ENCODE results near the gene METRNL.

The METRNL gene

DNA sequence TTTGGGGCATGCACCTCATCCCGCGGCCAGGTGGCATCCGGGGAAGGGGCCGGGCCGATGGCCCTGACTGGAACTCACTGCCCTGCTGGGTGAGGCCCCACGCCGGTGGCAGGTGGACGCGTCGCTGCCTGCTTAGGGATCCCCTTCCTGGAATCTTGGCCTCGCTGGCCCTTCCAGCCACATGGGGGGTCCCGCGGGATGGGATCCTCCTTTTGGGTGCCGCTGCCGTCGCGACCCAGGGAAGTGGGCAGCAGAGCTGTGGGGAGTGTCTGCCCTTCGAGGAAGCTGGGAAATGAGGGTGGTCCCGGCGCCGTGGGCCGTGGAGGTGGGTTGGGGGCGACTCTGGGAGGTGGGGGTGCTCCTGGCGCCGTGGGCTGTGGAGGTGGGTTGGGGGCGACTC is 12.8 kb downstream of the METRNL start:
- no peak for DNase-seq (ENCODE audit: low read depth)

DNA sequence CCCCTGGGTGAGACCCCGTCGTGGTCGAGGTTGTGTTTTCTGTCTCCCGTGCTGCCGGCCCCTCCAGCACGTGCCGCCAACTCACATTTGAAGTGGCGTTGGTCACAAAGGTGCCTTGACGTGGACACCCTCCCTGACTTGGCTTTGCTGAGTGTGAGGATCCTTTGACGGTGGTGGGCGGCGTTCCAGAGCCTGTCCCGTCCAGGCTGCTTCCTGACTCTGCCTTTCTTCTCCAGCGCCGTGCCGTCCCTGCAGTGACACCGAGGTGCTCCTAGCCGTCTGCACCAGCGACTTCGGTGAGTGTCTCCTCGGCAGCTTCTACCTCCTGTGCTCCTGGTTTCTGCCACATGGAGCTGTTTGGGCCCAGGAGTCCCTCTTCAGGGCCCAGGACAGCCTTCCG is 13.5 kb downstream of the METRNL start:
- no peak for DNase-seq (ENCODE audit: low read depth)

DNA sequence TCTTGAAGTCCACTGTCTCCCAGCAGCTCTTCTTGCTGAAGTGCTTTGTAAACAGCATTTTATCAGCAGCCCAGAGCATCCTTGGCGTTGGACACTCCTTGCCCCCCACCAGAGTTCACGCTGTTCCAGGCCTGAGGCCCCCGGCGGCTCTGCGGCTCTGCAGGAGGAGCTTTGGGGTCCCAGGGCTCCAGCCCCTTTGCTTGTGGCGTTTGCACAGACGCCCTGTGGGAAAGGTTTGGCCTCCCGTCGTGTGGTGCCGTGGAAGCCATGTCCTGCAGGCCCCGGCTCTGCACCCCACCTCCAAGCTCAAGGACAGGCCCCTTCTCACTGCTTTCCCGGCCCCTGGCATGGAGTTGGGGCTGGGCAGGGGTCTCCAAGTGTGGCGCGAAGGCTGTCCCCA is 14.1 kb downstream of the METRNL start:
- DNase-seq (ENCODE audit: low read depth) = no peak

DNA sequence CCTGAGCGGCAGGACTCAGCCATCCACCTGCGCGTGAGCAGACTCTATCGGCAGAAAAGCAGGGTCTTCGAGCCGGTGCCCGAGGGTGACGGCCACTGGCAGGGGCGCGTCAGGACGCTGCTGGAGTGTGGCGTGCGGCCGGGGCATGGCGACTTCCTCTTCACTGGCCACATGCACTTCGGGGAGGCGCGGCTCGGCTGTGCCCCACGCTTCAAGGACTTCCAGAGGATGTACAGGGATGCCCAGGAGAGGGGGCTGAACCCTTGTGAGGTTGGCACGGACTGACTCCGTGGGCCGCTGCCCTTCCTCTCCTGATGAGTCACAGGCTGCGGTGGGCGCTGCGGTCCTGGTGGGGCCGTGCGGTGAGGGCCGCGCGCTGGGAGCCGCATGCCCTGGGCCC is 14.9 kb downstream of the METRNL start:
- DNase-seq (ENCODE audit: low read depth) = no peak

DNA sequence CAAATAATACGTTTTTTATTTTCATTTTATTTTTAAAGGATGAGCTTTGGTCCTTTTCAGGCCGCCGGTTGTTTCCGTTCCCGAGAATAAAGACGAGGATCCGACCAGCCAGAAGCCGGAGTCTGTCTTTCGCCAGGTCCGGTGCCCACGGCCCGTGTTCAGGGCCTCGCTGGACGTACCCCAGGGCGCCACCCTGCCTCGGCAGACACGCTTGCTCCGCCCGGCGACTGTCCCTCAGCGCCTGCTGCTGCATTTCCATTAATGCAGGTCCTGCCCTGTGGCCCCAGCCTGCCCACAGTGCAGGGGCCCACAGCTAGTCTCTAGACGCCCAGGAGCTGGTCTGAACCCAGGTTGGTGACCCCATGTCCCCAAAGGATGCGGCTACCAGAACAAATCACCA is 15.6 kb downstream of the METRNL start:
- no peak for DNase-seq (ENCODE audit: low read depth)

DNA sequence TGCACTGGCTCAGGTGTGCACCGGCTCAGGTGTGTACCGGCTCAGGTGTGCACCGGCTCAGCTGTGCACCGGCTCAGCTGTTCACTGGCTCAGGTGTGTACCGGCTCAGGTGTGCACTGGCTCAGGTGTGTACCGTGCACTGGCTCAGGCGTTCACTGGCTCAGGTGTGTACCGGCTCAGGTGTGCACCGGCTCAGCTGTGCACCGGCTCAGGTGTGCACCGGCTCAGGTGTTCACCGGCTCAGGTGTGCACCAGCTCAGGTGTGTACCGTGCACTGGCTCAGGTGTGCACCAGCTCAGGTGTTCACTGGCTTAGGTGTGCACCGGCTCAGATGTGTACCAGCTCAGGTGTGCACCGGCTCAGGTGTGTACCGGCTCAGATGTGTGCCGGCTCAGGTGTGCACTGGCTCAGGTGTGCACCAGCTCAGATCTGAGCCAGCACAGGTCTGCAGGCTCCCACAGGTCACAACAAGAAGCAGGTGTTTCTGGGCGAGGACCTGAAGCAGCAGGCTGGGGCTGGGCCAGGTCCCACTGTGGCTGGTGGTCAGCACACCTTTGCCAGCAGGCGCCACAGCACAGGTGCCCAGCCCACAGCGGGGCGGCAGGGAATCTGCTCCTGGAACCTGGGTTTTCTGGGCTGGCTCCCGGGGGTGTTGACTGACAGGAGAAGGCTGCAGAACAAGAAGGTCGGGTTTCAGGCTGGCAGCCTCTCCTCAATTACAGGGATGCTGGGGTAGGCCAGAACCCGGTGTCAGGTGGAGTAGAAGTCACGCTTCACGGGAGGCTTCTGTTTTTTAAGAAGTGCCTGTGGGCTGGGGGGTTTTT is 17.2 kb downstream of the METRNL start:
- DNase-seq (ENCODE audit: low read depth) = no peak

DNA sequence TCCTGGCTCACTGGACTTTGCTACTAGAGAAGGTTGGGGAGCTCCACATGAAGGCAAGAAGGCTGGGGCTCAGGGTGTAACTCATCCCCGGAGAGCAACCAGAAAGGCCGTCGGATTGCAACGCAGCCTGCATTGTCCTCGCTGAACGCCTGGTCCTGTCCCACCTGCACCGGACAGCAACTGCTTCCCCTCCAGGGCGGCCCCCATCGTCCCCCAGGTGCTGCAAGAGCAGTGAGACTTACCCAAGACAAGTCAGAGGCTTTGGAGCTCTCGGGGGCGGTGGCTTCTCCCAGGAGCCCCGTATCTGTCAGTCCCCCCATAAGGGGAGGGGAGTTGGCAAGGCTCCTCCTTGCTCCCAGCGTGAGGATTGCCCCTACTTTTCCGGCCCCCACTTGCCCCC is 18.4 kb downstream of the METRNL start:
- no peak for DNase-seq (ENCODE audit: low read depth)

DNA sequence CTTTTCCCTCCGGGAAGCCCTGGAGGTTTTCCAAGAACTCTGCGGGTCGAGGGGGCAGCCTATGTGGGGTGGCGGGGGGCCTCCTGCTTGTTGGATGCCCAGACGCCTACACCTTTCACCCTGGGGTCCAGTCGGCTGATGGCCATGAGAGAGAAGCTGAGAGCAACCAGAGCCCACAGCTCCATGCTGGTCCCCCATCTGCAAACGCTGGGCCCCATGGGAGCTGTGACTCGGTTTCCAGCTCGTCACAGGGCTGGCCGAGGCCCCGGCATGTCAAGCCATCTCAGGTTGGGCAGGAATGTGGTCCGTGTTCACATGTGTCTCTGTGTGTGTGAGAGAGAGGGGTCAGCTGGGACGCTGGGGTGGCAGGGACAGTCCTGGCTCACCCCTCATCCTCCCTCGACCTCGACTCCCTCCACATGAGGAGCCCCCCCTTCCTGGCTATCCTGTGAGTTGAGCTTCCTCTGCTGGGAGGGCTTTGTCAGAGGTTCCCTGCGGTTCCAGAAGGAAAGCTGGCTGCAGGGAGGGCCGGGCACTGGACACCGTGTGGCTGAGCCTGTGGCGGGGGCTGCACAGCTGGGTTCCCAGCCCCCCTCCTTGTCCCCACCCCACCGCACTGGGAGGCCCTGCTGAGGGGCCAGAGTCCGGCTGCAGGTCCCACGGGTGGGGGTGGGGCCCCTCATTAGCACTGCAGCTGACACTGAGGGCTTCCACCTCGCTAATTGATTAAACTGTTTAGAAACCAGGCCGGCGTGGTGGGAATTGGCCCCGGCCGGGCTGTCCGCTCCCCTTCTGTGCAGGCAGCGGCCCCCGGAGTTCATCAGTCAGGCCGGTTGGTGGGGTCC is 19.1 kb downstream of the METRNL start:
- no peak for DNase-seq (ENCODE audit: low read depth)

DNA sequence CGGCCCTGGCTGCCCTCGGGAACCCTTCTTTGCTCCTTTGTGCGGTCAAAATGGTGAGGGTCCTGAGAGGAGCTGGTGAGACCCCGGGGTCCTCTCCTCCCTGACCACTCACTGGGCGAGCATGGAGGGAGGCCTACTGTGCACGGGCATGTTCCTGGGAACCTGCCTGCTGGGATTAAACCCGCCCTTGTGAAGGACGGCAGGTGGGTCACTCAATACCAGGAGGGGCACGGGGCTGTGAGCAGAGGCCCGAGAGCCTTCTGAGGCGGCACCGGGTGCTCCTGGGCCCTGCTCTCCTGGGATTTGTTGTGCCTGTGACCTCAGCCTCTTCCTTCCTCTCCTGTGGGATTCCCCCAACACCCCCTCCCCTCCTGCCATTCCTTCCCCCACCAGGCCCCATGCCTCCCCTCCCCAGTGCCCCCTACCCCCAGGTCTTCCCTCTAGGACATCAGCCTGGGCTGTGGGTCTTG is 19.7 kb downstream of the METRNL start:
- DNase-seq (ENCODE audit: low read depth) = no peak

DNA sequence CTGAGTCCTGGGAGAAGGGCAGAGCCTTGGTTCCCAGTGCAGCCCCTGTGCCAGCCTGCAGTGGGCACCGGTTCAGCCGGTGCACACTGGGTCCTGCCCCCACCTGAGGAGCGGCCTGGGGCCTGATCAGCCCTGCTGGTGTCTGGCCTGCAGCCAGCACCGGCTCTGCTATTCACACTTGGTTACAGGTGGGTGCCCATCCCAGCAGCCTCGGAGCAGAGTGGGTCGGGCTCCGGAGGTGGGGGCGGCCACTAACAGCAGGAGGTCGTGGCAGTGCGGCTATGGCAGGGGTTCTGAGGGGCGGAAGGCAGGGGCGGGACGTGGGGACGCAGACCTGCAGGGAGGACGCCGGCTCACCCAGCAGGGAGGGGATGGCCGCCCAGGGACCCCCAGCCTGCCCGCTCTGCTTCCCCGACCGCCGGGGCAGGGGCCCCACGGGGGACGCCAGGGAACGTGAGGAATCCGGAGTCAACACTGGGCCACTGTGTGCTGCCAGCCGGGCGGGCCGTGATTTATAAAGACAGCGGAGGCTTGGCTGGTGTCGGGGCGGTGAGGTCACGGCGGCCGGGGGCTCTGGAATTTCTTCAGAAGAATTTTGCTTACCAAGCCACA is 20.3 kb downstream of the METRNL start:
- DNase-seq (ENCODE audit: low read depth) = no peak

DNA sequence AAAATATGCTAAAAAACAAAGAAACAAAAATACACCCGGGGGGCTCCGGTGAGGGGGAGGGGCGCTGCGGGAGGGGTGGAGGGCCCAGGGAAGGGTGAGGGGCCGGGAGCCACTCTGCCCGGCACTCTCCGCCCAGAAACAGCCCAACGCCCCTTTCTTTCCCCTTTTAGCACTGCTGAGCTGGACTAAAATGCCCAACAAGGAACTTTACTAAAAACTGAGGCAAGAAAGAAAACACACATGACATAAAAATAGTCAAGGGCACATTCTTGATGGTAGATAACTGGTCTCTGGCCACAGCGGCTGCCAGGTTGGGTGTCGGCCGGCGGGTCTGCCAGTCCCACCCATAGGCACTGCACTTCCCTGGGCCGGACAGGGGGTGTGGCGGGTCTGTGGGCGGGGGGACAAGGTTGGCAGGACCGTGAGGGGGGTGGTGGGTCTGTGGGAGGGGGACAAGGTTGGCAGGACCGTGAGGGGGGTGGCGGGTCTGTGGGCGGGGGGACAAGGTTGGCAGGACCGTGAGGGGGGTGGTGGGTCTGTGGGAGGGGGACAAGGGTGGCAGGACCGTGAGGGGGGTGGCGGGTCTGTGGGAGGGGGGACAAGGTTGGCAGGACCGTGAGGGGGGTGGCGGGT is 20.9 kb downstream of the METRNL start:
- no peak for DNase-seq (ENCODE audit: low read depth)

DNA sequence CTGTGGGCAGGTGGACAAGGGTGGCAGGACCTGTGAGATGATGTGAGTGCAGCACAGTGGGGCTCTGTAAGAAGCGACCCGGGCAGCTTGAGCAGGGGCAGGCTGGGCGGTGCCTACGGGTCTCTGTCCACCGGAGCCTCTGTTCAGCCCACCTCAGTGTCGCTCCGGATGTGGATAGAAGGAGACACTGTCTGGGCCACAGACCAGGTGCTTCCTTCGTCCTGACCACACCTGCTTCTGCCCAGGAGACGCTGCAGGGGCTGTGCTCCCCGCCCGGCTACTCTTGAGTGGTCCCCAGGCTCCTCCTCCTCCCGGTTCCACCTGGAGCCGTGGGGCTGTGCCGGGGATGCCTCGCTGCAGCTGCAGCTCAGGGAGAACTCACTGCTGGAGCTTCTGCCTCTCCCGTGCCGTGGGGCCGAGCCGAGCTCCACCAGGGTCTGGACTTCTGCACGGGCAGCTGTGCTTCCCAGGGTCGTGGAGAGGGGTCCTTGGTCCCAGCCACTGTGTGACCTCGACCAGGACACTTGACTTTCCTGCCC is 21.5 kb downstream of the METRNL start:
- DNase-seq (ENCODE audit: low read depth) = no peak

DNA sequence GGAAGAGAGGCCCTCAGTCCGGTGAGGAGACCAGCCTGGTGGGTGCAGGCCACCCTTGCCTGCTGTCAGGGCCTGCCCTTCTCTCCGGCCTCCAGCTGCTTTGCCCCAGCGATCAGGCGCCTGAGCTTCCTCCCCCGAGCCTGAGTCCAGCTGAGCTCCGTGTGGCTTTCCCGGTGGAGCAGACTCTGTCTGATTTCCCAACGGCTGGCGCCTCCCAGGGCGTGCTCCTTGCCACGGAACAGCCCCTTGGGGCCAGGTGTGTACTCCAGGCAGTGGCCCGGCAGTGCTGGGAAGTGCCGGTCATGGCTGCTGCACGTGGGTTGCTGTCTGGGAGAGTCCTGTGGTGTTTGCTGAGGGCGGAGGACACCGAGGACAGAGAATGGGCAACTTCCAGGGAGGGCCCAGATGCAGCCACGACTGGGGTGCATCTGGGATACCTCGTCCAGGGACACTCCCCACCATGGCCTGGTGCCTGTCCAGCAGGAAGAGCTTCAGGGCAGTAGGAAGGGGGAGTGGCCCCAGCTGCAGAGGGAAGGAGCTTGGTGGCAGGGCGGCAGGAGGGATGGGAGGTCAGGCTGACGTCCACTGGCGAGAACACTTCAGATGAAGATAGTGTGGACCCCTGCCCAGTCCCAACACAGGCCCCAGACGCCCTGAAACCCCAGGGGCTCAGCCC is 22.5 kb downstream of the METRNL start:
- DNase-seq (ENCODE audit: low read depth) = no peak

DNA sequence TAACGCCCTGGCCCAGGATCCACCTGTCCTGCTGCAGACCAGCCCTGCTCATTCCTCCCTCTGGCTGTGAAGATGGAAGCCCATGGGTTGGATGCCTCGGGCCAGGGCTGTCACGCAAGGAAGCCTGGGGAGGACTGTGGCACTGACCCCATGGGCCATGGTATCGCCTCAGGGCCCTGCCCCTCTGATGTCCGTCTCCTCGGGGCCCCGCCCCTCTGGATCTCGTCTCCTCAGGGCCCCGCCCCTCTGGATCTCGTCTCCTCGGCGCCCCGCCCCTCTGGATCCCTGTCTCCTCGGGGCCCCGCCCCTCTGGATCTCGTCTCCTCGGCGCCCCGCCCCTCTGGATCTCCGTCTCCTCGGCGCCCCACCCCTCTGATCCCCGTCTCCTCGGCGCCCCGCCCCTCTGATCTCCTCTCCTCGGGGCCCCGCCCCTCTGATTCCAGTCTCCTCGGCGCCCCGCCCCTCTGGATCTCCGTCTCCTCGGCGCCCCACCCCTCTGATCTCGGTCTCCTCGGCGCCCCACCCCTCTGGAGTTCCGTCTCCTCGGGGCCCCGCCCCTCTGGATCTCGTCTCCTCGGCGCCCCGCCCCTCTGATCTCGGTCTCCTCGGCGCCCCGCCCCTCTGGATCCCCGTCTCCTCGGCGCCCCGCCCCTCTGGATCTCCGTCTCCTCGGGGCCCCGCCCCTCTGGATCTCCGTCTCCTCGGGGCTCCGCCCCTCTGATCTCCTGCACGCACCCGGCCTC is 24.0 kb downstream of the METRNL start:
- no peak for DNase-seq (ENCODE audit: low read depth)

DNA sequence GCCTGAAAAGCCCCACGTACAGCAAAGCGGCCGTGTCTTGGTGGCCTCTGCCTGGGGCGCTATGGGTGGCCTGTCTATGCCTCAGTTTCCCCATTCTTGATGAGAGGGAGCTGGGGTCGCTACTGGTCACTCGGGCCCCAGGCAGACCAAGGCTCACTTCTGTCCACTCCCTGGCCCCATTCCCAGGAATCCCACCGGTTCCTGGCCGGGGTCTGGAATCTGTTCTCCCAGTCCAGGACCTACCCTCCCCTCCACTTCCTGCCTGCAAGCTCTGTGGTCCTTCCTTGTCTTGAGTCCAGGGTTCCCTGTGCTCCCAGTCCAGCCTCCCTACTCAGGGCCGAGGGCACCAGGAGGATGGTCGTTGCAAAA is 24.5 kb downstream of the METRNL start:
- DNase-seq (ENCODE audit: low read depth) = no peak

DNA sequence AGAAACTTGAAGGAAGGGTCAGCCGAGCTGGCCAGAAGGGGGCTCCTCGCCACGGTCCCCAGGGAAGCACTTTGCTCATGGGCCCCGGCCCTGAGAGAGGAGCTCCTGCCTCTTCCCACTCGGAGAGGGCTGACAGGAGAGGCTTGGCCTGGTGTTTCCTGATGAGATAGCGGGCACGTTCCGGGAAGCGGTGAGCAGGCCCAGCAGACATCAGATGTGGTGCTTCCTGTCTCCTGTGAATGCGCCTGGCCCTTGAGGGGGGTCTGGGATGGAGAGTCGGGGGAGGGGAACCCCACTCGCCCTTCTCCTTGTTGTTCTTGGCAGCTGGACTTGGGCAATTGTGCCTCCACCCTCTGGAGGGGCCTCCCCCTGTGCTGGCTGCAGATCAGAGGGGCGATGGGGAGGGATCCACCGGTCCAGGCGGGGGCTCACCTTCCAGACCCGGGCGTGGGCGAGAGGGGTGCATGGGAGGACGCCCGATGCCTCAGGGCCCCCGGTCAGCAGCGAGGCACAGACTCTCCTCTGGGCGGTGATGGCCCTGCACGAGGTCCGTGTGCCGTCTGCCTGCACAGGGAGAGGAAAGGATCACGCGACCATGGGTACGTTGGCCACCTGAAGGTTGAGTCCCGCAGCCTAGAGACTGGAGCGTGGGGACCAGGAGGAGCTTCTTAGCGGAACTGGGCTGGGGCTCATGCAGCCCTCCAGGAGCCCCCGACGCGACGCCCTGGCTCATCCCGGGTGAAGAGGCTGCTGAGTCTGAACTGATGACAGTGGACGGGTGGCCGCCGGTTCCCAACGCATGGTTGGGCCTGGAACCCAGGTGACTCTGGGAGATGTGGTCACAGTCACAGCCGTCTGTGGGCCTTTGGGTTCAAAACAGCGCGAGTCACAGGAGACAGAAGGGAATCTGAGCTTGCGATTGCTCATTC is 25.4 kb downstream of the METRNL start:
- no peak for DNase-seq (ENCODE audit: low read depth)

DNA sequence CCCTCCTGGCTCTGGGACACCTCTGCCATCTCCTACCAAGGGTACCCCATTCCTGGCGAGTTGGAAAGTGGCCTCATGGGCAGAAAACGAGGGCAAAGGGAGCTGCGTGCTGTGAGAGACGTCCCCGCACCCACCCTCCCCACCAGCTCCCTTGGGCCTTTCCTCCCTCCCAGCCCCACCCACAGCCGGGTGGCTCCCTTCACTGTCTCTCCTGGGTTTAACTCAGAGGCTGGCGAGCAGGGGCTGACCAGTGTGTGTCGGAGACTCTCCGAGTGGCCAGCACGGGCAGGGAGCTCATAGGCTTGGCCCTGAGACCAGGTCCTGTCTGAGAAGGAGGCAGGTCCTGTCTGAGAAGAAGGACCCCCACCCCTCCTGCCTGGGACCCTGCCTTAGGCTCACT is 26.1 kb downstream of the METRNL start:
- no peak for DNase-seq (ENCODE audit: low read depth)

DNA sequence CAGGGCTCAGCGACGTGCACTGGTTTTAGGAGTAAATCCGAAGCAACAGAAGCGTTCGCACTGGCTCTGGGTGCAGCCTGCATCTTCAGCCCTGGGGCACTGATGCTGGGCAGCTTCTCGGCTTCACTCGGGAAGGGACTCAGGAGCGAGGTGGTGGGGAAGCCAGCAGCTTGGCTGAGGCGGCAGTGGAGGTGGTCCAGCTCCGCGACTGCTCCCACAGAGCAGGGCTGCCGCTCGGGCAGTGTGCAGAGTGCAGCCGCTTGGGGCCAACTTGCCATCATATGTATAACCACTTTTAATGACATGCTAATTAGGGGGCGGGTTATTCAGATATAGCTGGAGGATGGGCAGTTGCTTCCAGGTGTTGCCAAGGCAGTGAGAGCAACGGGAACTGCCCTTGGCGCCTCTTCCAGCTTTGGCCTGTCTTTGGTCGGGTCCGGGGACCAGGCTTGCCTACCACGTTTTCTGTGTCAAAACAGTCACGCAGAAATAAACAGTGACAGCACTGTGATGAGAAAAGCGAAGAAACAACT is 26.7 kb downstream of the METRNL start:
- no peak for DNase-seq (ENCODE audit: low read depth)

DNA sequence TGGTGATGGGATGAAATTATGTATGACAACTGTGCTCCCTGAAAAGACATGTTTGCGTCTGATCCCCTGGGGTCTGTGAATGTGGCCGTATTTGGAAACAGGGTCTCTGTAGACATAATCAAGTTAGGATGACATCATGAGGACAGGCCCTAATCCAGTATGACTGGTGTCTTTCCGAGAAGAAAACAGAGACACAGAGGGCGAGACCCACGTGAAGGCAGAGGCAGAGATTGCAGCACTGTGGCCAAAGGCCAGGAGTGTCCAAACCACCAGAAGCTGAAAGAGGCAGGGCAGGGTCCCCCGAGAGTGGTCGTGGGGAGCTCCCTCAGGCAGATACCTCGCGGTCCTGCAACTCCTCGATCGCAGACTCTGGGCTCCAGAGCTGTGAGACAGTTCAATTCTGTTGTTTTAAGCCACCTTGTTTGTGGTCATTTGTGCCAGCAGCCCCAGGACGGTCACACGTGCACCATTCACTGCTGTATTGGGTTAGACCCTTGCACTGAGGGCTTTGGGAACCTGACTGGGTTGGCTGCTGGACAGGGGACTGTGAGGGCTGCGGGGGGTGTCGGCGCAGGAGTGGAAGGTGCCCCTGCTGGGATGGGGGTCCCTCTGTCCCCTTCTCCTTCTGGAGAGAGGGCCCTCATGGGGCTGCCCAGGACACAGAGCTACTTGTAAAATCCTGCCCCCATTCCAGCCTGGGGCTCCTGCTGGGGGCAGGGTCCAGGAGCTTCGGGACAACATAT is 27.7 kb downstream of the METRNL start:
- no peak for DNase-seq (ENCODE audit: low read depth)

Data from stimulated activated CD8-positive, alpha-beta memory T cell treated with anti-CD3 and anti-CD28 coated beads, Interleukin-12 subunit alpha, Interleukin-12 subunit beta, amount 100 ng/mL, for 1 hour (primary cell).